GM10266 (cell line): ENCODE results near the gene CIAPIN1.
"Not testable (repeated sequence)": the region's sequence is repeated elsewhere in the genome, so short reads cannot be mapped to it uniquely, and the experiment has no call there.

Source experiments
- DNase-seq: peaks from one replicate; pipeline ENCODE4 v3.0.0; 2012; ENCODE audit errors: extremely low spot score
- TF ChIP-seq, protein P1 (sequence below): IDR thresholded peaks from 2 replicates; pipeline ENCODE4 v1.5.1; 2012; ENCODE audit warnings: mild to moderate bottlenecking, low read depth; ENCODE audit not compliant: control insufficient read depth, insufficient read depth; ENCODE audit errors: missing control alignments

Gene CIAPIN1

DNA sequence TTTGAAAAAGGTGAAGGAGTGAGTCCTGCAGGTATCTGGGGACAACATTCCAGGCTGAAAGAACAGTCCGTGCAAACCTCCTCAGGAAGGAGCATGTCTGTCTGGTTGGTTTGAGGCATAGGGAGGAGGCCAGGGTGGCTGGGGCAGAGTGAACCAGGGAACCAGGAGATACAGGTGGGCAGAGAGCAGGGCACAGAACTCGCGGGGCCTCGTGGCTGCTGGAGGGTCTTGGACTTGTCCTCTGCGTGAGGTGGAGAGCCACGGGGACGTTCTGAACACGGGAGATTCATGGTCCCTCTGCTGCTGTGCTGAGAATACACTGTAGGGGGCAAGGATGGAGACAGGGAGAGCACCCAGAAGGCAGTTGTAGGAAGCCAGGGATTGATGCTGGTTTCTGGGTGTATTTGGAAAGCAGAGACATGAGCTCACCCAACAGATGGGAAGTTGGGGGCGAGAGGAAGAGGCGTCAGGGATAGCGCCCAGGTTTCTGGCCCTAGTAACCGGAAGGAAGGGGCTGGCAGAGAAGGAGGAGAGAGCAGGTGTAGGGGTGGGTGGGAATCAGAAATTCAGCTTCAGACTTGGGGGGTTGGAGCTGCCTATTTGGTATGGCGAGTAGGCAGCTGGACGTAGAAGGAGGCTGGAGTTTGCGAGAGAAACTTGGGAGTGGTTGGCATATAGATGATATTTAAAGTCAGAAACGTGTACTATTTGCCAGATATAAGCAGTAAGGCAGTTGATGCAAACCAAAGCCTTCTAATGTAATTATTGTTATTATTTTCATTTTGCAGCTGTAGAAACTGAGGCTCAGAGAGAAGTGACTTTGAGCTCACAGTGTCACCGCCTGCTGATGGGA, 43.0 kb downstream of the CIAPIN1 start, which contains the start of gene CCL17:
TSS of gene CCL17 (plus strand) at position 803 of the 853 bp plus-strand sequence. CDS start 9,166 bp downstream, outside the sequence.
- no peak for DNase-seq
- TF ChIP-seq, protein P1, sequence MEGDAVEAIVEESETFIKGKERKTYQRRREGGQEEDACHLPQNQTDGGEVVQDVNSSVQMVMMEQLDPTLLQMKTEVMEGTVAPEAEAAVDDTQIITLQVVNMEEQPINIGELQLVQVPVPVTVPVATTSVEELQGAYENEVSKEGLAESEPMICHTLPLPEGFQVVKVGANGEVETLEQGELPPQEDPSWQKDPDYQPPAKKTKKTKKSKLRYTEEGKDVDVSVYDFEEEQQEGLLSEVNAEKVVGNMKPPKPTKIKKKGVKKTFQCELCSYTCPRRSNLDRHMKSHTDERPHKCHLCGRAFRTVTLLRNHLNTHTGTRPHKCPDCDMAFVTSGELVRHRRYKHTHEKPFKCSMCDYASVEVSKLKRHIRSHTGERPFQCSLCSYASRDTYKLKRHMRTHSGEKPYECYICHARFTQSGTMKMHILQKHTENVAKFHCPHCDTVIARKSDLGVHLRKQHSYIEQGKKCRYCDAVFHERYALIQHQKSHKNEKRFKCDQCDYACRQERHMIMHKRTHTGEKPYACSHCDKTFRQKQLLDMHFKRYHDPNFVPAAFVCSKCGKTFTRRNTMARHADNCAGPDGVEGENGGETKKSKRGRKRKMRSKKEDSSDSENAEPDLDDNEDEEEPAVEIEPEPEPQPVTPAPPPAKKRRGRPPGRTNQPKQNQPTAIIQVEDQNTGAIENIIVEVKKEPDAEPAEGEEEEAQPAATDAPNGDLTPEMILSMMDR = no peak

DNA sequence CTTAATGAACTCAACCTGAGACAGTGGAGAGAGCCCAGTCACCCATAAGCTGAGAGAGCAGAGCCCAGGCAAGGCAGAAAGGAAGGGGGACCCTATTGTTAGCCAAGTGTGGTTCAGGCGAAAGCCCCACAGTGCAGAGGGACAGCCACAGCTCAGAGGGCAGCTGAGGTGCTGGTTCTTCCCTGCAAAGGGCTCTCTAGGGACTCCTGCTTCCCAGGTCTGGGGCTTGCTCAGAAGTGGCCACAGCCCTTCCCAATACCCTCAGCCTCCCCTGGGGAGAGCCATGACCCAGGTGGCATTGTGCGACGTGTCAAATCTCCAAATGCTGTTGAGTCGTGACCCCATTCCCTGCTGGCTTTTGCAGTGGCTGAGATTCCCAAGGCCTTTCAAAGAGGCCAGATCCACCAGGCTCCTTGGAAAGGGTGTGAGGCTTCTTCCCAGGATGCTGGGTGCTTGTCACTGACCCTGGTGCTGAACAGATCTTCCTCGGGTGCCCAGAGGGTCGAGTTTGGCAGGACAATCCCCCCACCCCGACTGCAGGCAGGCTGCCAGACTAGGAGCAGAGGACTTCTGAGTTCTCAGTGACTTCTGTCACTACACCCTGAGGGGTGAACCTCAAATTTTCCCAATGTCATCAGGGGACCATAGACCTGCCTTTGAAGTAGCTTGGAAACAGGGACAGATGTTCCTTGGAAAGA, 45.1 kb downstream of the CIAPIN1 start:
- DNase-seq = no peak
- TF ChIP-seq, protein P1 = no peak

DNA sequence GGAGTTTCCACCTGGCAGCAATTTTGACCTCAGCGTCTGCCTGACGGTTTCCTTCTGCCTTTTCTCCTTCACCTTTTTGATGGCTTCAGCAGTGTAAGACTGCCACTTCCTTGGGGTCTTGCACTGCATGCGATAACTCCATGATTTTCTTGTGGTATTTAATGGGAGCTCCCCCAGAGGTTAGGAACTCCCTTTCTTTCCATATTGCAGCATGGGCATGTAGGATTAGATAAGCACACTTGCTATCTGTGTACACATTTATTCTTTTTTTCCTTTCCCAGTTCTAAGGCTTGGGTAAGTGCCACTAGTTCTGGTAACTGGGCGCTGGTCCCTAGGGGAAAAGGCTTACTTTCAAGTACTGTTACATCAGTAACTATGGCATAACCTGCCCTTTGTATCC, 49.7 kb downstream of the CIAPIN1 start:
- DNase-seq = not testable (repeated sequence)

DNA sequence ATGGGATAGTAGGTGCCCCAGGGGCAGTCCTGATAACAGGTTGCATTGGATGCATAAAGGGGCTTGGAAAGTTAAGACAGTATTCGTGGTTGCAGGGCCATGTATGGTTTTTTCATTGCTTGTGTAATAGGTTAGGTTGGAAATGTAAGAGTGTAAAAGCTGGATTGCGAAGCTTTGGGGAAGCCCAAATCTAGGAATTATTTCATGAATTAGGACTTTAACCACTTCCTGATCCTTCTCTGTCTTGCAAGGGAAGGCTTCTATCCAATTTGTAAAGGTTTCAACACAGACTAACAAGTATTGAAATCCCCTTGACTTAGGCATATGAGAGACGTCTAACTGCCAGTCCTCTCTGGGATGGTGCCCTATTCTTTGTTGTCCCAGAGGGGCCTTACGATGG, 50.4 kb downstream of the CIAPIN1 start:
- DNase-seq = no peak
- TF ChIP-seq, protein P1 = no peak

DNA sequence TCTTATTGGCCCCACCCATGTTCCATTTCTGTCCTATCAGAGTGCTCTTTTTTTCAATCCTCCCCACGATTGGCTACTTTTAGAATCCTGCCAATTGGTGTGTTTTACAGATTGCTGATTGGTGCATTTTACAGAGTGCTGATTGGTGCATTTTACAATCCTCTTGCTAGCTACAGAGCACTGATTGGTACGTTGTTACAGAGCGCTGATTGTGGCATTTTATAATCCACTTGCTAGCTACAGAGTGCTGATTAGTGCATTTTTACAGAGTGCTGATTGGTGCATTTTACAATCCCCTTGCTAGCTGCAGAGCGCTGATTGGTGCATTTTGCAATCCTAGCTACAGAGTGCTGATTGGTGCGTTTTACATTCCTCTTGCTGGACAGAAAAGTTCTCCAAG, 52.2 kb downstream of the CIAPIN1 start:
- no peak for DNase-seq
- TF ChIP-seq, protein P1 = no peak

DNA sequence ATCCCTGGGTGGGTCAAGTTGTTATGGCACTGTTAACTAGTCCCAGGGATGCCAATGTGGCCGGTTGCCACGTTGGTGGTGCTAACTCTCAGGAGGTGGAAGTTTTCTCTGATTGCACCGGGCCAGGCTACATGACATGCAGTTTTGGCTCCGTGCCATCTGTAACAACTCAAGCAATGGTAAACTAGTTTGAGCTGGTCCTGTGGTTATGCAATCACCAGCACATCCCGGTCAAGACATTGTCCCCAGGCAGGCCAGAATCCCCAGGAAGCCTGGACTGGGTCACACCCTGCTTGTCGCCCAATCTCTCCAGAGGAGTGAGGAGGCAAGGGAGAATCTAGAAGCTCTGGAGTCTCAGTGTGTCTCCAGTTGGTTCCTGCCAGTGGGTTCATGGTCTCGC, 52.7 kb downstream of the CIAPIN1 start:
- TF ChIP-seq, protein P1 = no peak
- DNase-seq = no peak

DNA sequence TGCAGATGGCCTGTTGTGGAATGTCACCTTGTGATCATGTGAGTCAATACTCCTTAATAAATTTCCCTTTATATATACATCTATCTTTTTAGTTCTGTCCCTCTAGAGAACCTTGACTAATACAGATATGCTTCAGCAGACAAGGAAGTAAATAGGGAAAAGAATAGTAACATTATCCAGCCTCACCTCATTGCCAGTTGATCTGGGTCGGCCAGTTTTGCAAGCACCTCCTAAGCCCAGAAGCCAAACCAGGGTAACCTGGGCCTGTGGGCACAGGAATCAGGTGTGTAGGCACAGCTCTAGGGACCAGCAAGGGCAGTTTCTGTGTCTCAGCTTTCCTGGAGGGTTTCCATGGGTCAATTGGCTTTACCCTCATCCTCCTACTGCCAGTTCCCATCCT, 54.5 kb downstream of the CIAPIN1 start:
- DNase-seq = no peak
- TF ChIP-seq, protein P1 = no peak

DNA sequence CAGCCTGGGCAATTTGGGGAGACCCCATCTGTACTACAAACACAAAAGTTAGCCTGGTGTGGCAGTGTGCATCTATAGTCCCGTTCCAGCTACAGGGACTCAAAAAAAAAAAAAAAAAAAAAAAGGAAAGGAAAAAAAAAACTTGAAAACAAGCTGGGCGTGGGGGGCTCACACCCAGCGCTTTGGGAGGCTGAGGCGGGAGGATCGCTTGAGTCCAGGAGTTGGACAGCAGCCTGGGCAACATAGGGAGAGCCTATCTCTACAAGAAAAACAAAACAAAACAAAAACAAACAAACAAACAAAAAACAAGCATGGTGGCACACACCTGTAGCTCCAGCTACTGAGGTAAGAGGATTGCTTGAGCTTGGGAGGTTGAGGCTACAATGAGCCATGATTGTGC, 55.5 kb downstream of the CIAPIN1 start:
- DNase-seq = no peak
- TF ChIP-seq, protein P1 = no peak
